ENCODE results near the gene ANKRD6.

DNA sequence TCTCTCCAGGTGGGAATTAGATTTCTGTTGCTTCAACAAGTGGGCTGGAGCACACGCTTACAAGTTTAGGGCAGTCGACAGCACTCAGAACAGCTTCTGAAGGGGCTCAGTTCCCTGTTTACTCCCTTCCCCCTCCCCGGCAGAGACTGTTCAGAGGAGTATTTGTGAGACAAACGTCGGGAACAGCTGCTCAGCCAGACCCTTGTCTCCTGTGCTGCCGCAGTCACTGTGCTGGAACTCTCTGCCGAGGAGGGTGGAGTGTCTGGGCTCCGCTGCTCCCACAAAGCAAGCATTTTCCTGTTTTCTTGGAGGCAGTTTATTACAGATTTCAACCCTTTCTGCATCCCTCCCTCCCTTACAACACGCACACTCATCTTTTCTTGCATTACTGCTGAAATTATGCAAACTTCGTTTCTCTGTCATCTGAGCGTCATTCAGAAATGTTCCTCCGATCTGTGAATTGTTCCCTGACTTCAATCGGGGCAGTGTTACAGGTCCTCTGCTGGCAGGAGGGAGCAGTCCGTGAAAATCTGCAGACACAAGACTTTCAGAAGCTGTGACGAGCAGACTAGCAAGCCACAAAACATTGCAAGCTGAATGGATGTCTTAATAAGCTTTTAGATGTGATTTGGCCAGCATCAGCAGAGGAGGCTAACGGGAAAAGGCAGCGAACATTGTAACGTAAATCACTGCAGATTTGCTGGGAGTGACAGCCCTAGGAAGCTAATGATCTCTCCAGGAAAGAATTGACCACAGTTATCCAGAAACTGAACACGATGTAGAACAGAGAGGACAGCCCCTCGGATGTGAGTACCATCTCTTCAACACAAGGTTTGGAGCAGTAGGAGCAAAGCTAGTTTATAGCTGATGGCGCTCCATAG lies 129.4 kb downstream of the ANKRD6 start:
- TF ChIP-seq, protein P1, sequence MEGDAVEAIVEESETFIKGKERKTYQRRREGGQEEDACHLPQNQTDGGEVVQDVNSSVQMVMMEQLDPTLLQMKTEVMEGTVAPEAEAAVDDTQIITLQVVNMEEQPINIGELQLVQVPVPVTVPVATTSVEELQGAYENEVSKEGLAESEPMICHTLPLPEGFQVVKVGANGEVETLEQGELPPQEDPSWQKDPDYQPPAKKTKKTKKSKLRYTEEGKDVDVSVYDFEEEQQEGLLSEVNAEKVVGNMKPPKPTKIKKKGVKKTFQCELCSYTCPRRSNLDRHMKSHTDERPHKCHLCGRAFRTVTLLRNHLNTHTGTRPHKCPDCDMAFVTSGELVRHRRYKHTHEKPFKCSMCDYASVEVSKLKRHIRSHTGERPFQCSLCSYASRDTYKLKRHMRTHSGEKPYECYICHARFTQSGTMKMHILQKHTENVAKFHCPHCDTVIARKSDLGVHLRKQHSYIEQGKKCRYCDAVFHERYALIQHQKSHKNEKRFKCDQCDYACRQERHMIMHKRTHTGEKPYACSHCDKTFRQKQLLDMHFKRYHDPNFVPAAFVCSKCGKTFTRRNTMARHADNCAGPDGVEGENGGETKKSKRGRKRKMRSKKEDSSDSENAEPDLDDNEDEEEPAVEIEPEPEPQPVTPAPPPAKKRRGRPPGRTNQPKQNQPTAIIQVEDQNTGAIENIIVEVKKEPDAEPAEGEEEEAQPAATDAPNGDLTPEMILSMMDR (conservative IDR thresholded peaks at IDR 0.05; ENCODE audit: low read depth, low read length): no peak
- TF ChIP-seq EZH2 (IDR thresholded peaks at IDR 0.05; ENCODE audit: low read length, unreplicated experiment) (no peak), EZH2phosphoT487 (IDR thresholded peaks at IDR 0.05; ENCODE audit: borderline replicate concordance, low read length) (no peak)

Data from PC-3 (cell line).